ENCODE results near the gene ACY1.

ACY1 gene

GRCh38 chr3:52006820-52007133 lies 23.4 kb downstream of the ACY1 start:
- peaks cover 15% of the 10 kb centered on the region for H3K4me1 ChIP-seq (ENCODE audit: insufficient read depth, low read length)
- H4K20me1 ChIP-seq (ENCODE audit: insufficient read depth, low read length): no peaks in the 10 kb centered on the region
- no peak overlapping the region for H3K27ac ChIP-seq (ENCODE audit: low read length)
- no peaks in the 10 kb centered on the region for H3K79me2 ChIP-seq (ENCODE audit: insufficient read depth, low read length)
- no peak overlapping the region for H3K4me2 ChIP-seq (ENCODE audit: insufficient read depth, low read length)
- H3K4me3 ChIP-seq (ENCODE audit: low read depth in 1 of 2, low read length in 2 of 2): no peak overlapping the region
- DNase-seq (no peak), ATAC-seq (ENCODE audit: insufficient read depth, low read depth) (no peak)
- H3K9ac ChIP-seq (ENCODE audit: low read depth, low read length): no peak overlapping the region
- no peaks in the 10 kb centered on the region for H3K36me3 ChIP-seq (ENCODE audit: insufficient read depth, low read length)
- H3K27me3 ChIP-seq (ENCODE audit: insufficient read depth, low read length, poor library complexity): no peaks in the 10 kb centered on the region
- no peak overlapping the region for H2AFZ ChIP-seq (ENCODE audit: low read depth, low read length)
- no peak for TF ChIP-seq EZH2 (IDR thresholded peaks at IDR 0.05; ENCODE audit: borderline replicate concordance, low read depth, low read length, severe bottlenecking)
- no peak for TF ChIP-seq CTCF (IDR thresholded peaks at IDR 0.05; ENCODE audit: borderline replicate concordance, extremely low read depth, low read length, poor library complexity, severe bottlenecking)
- no peaks in the 10 kb centered on the region for H3K9me3 ChIP-seq (ENCODE audit: insufficient read depth, low read length, severe bottlenecking)

- Histone ChIP-seq H3K9me3 (ENCODE audit: insufficient read depth, low read length, severe bottlenecking) (no peaks in the 10 kb centered on the region), H4K20me1 (ENCODE audit: insufficient read depth, low read length) (no peaks in the 10 kb centered on the region), H3K27ac (ENCODE audit: low read length) (no peak overlapping the region), H3K27me3 (ENCODE audit: insufficient read depth, low read length, poor library complexity) (no peaks in the 10 kb centered on the region), H3K4me3 (ENCODE audit: low read depth in 1 of 2, low read length in 2 of 2) (no peak overlapping the region), H3K9ac (ENCODE audit: low read depth, low read length) (no peak overlapping the region), H2AFZ (ENCODE audit: low read depth, low read length) (no peak overlapping the region), H3K79me2 (ENCODE audit: insufficient read depth, low read length) (no peaks in the 10 kb centered on the region), H3K4me1 (ENCODE audit: insufficient read depth, low read length) (peaks cover 13% of the 10 kb centered on the region), H3K4me2 (ENCODE audit: insufficient read depth, low read length) (no peak overlapping the region), H3K36me3 (ENCODE audit: insufficient read depth, low read length) (no peaks in the 10 kb centered on the region)
- TF ChIP-seq CTCF (IDR thresholded peaks at IDR 0.05; ENCODE audit: borderline replicate concordance, extremely low read depth, low read length, poor library complexity, severe bottlenecking) (no peak), EZH2 (IDR thresholded peaks at IDR 0.05; ENCODE audit: borderline replicate concordance, low read depth, low read length, severe bottlenecking) (no peak)
- ATAC-seq (ENCODE audit: insufficient read depth, low read depth) (no peak), DNase-seq (no peak)
Observed at GRCh38 chr3:52007291-52007690, 24.0 kb downstream of the ACY1 start.

GRCh38 chr3:52010431-52010830 lies 27.1 kb downstream of the ACY1 start:
- no peak for DNase-seq
- H3K4me2 ChIP-seq (ENCODE audit: insufficient read depth, low read length): no peak overlapping the region
- ATAC-seq (ENCODE audit: insufficient read depth, low read depth): no peak
- H4K20me1 ChIP-seq (ENCODE audit: insufficient read depth, low read length): no peaks in the 10 kb centered on the region
- H3K36me3 ChIP-seq (ENCODE audit: insufficient read depth, low read length): no peaks in the 10 kb centered on the region
- no peaks in the 10 kb centered on the region for H3K79me2 ChIP-seq (ENCODE audit: insufficient read depth, low read length)
- no peaks in the 10 kb centered on the region for H3K9me3 ChIP-seq (ENCODE audit: insufficient read depth, low read length, severe bottlenecking)
- no peaks in the 10 kb centered on the region for H3K27me3 ChIP-seq (ENCODE audit: insufficient read depth, low read length, poor library complexity)
- no peak overlapping the region for H3K4me3 ChIP-seq (ENCODE audit: low read depth in 1 of 2, low read length in 2 of 2)
- no peak overlapping the region for H3K27ac ChIP-seq (ENCODE audit: low read length)
- no peak for TF ChIP-seq CTCF (IDR thresholded peaks at IDR 0.05; ENCODE audit: borderline replicate concordance, extremely low read depth, low read length, poor library complexity, severe bottlenecking)
- TF ChIP-seq EZH2 (IDR thresholded peaks at IDR 0.05; ENCODE audit: borderline replicate concordance, low read depth, low read length, severe bottlenecking): no peak
- H2AFZ ChIP-seq (ENCODE audit: low read depth, low read length): no peak overlapping the region
- H3K4me1 ChIP-seq (ENCODE audit: insufficient read depth, low read length): peaks cover 11% of the 10 kb centered on the region
- no peak overlapping the region for H3K9ac ChIP-seq (ENCODE audit: low read depth, low read length)

GRCh38 chr3:52012699-52013098 lies 29.4 kb downstream of the ACY1 start:
- Histone ChIP-seq H3K4me3 (ENCODE audit: low read depth in 1 of 2, low read length in 2 of 2) (no peak overlapping the region), H3K4me2 (ENCODE audit: insufficient read depth, low read length) (no peak overlapping the region), H4K20me1 (ENCODE audit: insufficient read depth, low read length) (no peaks in the 10 kb centered on the region), H3K36me3 (ENCODE audit: insufficient read depth, low read length) (no peaks in the 10 kb centered on the region), H3K9me3 (ENCODE audit: insufficient read depth, low read length, severe bottlenecking) (no peaks in the 10 kb centered on the region), H3K27ac (ENCODE audit: low read length) (no peak overlapping the region), H2AFZ (ENCODE audit: low read depth, low read length) (no peak overlapping the region), H3K4me1 (ENCODE audit: insufficient read depth, low read length) (no peaks in the 10 kb centered on the region), H3K79me2 (ENCODE audit: insufficient read depth, low read length) (no peaks in the 10 kb centered on the region), H3K9ac (ENCODE audit: low read depth, low read length) (no peak overlapping the region), H3K27me3 (ENCODE audit: insufficient read depth, low read length, poor library complexity) (no peaks in the 10 kb centered on the region)
- no peak for TF ChIP-seq EZH2 (IDR thresholded peaks at IDR 0.05; ENCODE audit: borderline replicate concordance, low read depth, low read length, severe bottlenecking)
- TF ChIP-seq CTCF (IDR thresholded peaks at IDR 0.05; ENCODE audit: borderline replicate concordance, extremely low read depth, low read length, poor library complexity, severe bottlenecking): no peak
- DNase-seq: no peak
- ATAC-seq (ENCODE audit: insufficient read depth, low read depth): no peak

All from DND-41 (cell line).